Activated T-cell treated with anti-CD3 and anti-CD28 coated beads, Interleukin-2, amount 50 U/mL, for 4 hours (primary cell): ENCODE results near the gene MARCHF3. TPM values are rescaled to one million over a fixed set of nuclear protein-coding genes. Genes with fewer than 3 reads are reported as not detected.

Experiments
- ATAC-seq, 2 donors: fragments of 200-7000 bp; cut with Tn5 transposase; one replicate each; pipeline ENCODE4 v1.10.0; 2021
- DNase-seq: peaks from one replicate; pipeline ENCODE4 v3.0.0-alpha.2; 2020
- H3K27me3 Mint-ChIP-seq: one replicate; pipeline ENCODE4 v1.8.0; 2021; ENCODE audit warnings: low read depth, mixed read lengths
- H3K36me3 Mint-ChIP-seq: one replicate; pipeline ENCODE4 v1.8.0; 2022; ENCODE audit warnings: mixed read lengths; ENCODE audit not compliant: insufficient read depth
- H3K4me1 Mint-ChIP-seq: one replicate; pipeline ENCODE4 v1.8.0; 2021; ENCODE audit warnings: low read depth, mixed read lengths
- H3K4me3 Mint-ChIP-seq: one replicate; pipeline ENCODE4 v1.8.0; 2021; ENCODE audit warnings: mild to moderate bottlenecking, moderate library complexity, mixed read lengths
- H3K9me3 Mint-ChIP-seq: one replicate; pipeline ENCODE4 v1.8.0; 2021; ENCODE audit warnings: mixed read lengths
- total RNA-seq, 3 donors: library from RNA; stranded (reverse); gene quantifications; one replicate each; pipeline ENCODE4 v1.2.1, GENCODE V29; 2021

The MARCHF3 gene
- total RNA-seq, 3 donors from 2014 or later: 2.7 to 4.2 (median 3.3) TPM

DNA sequence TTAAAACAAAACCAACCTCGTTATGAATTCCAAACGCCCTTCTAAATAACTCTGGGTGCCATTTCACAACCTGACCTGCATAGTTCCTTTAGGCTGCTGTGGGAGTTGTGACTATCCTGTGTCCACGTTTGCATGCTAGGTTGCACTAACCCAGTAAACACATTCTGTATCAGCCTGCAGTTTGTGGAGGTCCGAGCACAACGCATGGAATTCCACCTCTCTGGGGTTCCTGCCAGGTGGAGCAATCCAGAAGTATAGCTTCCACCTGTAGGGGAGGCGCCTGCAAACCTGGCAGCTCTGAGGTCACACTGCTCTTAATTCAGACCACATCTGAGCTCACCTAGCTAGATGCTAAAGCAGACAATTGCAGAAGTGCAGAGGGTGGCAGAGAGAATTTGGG lies 57.2 kb downstream of the MARCHF3 start:
- H3K36me3 Mint-ChIP-seq: peaks cover 2% of the 10 kb centered on the region
- no peak for DNase-seq
- H3K4me1 Mint-ChIP-seq: peaks cover 39% of the 10 kb centered on the region
- peak overlapping the region; percentile 3 for H3K4me3 Mint-ChIP-seq
- peak in 1 of 2 donors; percentile 21 for ATAC-seq
- H3K9me3 Mint-ChIP-seq: no peaks in the 10 kb centered on the region
- no peaks in the 10 kb centered on the region for H3K27me3 Mint-ChIP-seq

DNA sequence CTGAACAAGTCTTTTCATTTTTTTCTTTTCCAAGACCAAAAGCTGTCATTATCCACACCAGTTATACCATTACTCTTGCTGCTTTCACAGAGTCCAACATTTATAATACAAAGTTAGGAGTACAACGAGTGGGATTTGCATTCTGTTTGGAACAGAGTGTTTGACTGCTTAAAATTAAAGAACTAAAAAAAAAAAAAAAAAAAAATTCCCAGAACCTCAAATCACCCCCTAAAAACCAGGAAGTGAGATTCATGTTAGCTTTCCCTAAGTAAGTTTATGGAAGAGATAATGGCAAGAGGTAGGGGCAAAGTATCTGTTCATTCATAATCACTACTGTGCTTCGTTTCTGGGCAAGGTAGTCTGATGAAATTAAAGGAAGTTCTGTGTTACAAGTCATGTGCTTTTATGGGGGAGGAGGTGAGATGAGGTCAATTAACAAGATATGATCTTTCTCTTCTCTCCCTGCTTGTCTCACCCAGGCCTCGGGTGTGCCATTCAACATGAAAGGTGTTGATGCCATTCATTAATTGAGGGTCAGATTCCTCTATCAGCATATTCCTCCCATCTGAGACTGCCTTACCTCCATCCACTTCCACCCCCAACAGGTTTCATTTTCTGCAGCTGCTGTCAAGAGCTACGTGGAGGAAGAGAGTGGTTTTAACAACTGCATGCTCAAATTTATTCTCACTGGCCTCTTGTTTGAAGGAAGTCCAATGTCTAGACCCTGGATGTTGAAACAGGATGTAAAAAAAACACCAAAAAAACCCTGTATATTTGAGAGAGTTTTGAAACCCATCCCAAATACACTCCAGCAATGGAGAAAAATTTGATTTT lies 58.1 kb downstream of the MARCHF3 start:
- H3K36me3 Mint-ChIP-seq: peaks cover 2% of the 10 kb centered on the region
- H3K4me1 Mint-ChIP-seq: peaks cover 39% of the 10 kb centered on the region
- H3K9me3 Mint-ChIP-seq: no peaks in the 10 kb centered on the region
- peak; percentile 65 to 70 for ATAC-seq
- peaks cover 3% of the 10 kb centered on the region for H3K27me3 Mint-ChIP-seq
- peak; percentile 5 for DNase-seq
- peak overlapping the region; percentile 69 for H3K4me3 Mint-ChIP-seq

DNA sequence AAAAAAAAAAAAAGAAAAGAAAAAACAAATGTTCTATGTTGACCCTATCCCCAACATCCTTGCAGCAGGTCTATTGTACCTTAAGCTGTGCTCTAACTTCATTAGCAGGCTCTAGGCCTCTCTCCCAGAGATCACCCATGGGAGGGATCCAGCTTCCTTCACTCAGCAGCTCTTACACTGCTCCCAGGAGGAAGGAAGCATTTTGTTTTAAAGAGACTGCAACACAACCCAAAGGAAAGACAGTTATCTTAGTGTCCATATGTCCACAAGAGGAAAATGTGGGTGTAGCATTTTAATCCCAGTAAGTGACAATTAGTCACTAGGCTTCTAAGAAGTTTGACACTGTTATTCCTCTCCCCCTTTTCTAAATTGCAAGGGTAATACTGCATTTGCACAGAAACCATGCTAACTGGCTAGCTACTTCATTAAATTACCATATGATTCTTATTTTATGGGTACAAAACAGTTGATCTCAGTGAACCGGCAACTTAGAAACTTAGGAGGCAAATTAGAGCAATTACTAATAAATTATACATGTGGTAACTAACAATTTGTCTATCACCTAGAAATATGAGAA lies 58.8 kb downstream of the MARCHF3 start:
- Mint-ChIP-seq H3K4me3 (no peak overlapping the region), H3K36me3 (peaks cover 2% of the 10 kb centered on the region), H3K27me3 (peaks cover 3% of the 10 kb centered on the region), H3K4me1 (peaks cover 36% of the 10 kb centered on the region), H3K9me3 (no peaks in the 10 kb centered on the region)
- ATAC-seq (no peak), DNase-seq (no peak)

DNA sequence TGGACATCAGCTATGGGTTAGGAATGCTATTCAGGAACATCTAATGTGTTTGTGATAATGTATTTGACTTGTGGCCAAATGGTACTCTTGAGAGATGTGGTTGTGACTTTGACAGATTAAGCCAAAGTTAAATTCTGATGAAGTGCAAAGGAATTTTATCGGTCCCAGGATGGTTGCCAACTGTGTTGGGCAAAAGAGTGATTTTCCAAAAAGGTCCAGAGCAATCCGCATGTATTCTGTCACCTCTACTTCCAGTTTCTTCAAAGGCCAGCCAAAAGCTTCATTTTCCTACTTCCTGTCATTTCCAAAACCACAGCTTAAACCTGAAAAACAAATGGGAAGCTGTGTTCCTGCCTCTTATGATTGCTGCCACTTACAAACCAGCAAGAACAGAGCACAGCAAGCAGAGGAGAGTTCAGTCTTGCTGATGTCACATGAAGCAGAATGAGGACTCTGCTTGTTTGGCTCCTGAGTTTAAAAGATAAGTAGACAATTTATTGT lies 59.8 kb downstream of the MARCHF3 start:
- DNase-seq (no peak), ATAC-seq (no peak)
- no peak overlapping the region for H3K4me3 Mint-ChIP-seq
- no peaks in the 10 kb centered on the region for H3K9me3 Mint-ChIP-seq
- peaks cover 2% of the 10 kb centered on the region for H3K36me3 Mint-ChIP-seq
- peaks cover 32% of the 10 kb centered on the region for H3K4me1 Mint-ChIP-seq
- H3K27me3 Mint-ChIP-seq: peaks cover 3% of the 10 kb centered on the region

DNA sequence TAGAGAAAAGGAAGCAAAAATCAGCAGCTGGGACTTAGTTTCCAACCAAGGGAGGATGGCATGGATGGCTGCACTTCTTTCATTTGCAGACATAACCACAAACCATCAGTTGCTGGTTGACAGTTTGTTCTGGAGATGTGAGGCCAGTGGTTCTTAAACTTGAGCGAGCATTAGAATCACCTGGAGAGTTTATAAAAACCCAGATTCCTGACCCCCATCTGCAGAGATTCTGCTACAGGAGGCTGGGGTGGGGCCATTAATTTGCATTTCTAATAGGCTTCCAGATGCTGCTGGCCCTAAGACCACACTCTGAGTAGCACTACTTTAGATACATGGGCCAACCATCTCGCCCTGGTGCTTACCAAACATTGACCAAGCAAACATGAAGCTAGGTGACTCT lies 60.8 kb downstream of the MARCHF3 start:
- peaks cover 32% of the 10 kb centered on the region for H3K4me1 Mint-ChIP-seq

DNA sequence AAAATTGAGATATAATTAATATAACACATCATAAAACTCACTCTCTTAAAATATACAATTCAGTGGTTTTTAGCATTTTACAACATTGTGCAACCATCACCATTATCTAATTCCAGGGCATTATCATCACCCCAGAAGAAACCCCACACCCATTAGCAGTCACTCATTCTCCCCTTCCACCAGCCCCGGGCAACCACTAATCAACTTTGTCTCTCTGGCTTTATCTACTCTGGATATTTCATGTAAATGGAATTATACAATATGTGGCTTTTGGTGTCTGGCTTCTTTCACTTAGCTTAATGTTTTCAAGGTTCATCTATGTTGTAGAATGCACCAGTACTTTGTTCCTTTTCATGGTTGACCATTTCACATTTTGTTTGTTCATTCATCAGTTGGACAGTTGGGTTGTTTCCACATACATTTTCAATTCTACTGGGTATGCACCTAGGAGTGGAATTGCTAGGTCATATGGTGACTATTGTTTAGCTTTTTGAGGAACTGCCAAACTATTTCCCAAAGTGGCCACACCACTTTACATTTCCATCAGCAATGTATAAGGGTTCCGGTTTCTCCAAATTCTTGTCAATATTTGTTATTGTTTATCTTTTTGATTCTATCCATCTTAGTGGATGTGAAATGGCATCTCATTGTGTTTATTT lies 62.4 kb downstream of the MARCHF3 start:
- ATAC-seq (no peak), DNase-seq (no peak)
- Mint-ChIP-seq H3K36me3 (peaks cover 2% of the 10 kb centered on the region), H3K27me3 (peaks cover 3% of the 10 kb centered on the region), H3K4me1 (peaks cover 23% of the 10 kb centered on the region), H3K9me3 (no peaks in the 10 kb centered on the region), H3K4me3 (no peak overlapping the region)

More for the DNA sequence above, 60.8 kb downstream of the MARCHF3 start:
- ATAC-seq: no peak
- H3K36me3 Mint-ChIP-seq: peaks cover 2% of the 10 kb centered on the region
- no peak overlapping the region for H3K4me3 Mint-ChIP-seq
- H3K9me3 Mint-ChIP-seq: no peaks in the 10 kb centered on the region
- DNase-seq: no peak
- peaks cover 3% of the 10 kb centered on the region for H3K27me3 Mint-ChIP-seq

DNA sequence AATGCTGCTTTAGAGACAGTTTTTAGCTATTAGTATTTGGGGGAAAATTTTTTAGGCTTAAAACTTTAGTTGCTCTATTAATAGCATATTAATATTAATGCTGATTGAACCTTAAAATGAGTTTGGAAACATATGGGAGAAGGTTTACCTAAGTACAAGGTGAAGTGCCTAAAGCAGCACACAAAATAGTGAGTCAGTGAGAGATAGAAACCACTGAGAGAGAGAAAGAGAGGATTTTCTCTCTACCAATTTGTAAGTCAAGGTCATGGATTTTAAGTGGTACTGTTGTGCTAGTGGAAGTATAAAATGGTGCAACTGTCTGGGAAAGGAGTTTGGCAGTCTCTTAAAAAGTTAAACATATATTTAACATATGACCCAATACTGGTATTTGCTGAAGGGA lies 64.9 kb downstream of the MARCHF3 start:
- H3K36me3 Mint-ChIP-seq: peaks cover 2% of the 10 kb centered on the region
- ATAC-seq: no peak
- no peaks in the 10 kb centered on the region for H3K9me3 Mint-ChIP-seq
- no peak overlapping the region for H3K4me3 Mint-ChIP-seq
- H3K4me1 Mint-ChIP-seq: peaks cover 4% of the 10 kb centered on the region
- H3K27me3 Mint-ChIP-seq: peaks cover 3% of the 10 kb centered on the region
- no peak for DNase-seq

DNA sequence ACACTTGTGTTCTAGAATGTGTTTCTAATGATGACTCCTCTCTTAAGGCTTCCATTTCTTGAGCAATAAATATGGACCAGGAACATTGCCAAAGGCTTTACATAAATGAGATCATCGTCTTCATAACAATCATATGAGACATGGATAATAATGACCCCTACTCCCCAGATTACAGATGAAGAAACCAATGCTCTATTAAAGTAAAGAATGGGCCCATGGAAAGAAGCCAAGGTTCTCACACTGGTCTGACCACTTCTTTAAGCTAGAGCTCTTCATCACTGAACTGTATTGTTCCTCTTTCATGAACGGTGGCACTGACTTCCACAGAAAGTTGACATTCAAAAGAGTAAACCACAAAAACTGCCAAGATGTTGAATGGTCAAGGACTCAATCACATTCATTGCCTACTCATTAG lies 65.3 kb downstream of the MARCHF3 start:
- DNase-seq: no peak
- H3K27me3 Mint-ChIP-seq: peaks cover 3% of the 10 kb centered on the region
- ATAC-seq: no peak
- H3K9me3 Mint-ChIP-seq: no peaks in the 10 kb centered on the region
- no peaks in the 10 kb centered on the region for H3K36me3 Mint-ChIP-seq
- peaks cover 2% of the 10 kb centered on the region for H3K4me1 Mint-ChIP-seq
- no peak overlapping the region for H3K4me3 Mint-ChIP-seq

DNA sequence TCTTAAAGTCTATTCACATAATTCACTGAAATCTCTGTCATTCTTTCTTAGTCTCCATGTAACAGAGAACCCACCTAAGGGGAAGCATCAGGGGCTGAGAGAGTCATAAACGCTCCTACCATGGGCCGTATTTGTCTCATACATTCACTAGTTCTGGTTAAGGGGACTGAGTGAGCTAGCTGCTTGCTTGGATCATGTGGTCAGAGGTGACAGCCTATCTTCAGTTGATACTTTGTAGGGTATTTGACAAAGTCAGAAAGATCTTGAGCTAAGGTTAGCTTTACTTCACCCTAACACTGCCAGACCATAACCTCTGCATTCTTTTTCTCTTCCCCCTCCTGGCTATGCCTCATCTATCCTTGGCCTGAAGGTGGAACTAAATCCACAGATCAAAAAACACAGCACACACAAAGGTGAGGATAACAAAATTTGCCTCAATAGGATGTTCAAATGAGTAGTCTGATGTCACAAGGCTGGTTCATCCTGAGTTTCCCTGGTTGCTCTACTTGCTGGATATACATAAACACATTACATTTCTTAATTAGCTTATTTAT lies 66.5 kb downstream of the MARCHF3 start:
- H3K9me3 Mint-ChIP-seq: no peaks in the 10 kb centered on the region
- ATAC-seq: no peak
- H3K36me3 Mint-ChIP-seq: no peaks in the 10 kb centered on the region
- peaks cover 3% of the 10 kb centered on the region for H3K27me3 Mint-ChIP-seq
- no peak for DNase-seq
- no peak overlapping the region for H3K4me3 Mint-ChIP-seq
- peaks cover 2% of the 10 kb centered on the region for H3K4me1 Mint-ChIP-seq

DNA sequence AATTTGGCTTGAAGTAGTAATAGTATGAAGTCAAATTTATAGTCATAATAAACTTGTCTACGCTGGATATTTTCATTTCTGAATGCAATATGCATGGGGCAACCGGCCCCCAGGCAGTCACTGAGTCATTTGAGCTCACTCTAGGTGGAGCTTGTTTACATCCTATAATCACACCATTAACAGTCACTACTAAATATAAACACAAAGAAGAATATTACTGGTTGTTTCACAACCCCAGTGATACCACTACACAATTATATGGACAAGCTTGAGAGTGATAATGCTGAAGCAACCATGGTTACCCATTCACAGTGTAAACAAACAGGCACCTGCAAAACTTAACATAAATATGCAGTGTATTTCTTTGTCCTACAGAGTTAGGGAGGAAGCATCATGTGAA lies 68.7 kb downstream of the MARCHF3 start:
- ATAC-seq (no peak), DNase-seq (no peak)
- Mint-ChIP-seq H3K9me3 (no peaks in the 10 kb centered on the region), H3K4me3 (no peak overlapping the region), H3K36me3 (no peaks in the 10 kb centered on the region), H3K4me1 (peaks cover 2% of the 10 kb centered on the region), H3K27me3 (no peaks in the 10 kb centered on the region)

DNA sequence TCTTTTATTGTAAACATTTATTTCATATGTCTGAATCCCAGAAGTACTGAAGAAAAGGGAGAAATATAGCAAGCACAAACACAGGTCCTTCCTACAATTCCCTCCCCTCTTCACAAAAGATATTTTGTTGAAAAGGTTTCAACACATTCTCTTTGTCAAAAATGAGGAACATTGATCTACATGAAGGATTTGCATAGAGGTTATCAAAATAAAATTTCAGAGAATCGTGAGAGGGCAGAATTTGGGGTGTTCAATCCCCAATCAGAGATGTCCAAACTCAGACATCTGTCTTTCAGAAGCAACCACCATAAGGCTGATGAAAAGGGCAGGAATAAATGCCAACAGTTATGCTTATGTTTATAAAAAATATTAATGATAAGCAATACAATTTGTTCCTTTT lies 69.2 kb downstream of the MARCHF3 start:
- Mint-ChIP-seq H3K4me3 (no peak overlapping the region), H3K36me3 (no peaks in the 10 kb centered on the region), H3K27me3 (no peaks in the 10 kb centered on the region), H3K4me1 (peaks cover 2% of the 10 kb centered on the region), H3K9me3 (no peaks in the 10 kb centered on the region)
- no peak for DNase-seq
- no peak for ATAC-seq

DNA sequence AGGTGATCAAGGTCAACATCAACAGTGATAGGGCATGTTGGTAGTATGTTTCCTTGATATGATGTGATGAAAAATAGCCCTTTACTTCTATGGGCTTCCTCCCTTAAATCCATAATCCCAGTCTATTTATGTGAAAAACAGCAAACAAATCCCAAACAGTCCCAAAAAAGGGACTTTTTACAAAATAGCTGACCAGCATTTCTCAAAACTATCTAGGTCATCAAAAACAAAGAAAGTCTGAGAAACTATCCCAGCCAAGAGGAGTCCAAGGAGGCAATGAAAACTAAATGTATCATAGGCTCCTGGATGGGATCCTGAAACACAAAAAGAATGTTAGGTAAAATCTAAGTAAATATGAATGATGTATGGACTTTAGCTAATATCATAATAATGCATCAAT lies 71.2 kb downstream of the MARCHF3 start:
- no peak overlapping the region for H3K4me3 Mint-ChIP-seq

DNA sequence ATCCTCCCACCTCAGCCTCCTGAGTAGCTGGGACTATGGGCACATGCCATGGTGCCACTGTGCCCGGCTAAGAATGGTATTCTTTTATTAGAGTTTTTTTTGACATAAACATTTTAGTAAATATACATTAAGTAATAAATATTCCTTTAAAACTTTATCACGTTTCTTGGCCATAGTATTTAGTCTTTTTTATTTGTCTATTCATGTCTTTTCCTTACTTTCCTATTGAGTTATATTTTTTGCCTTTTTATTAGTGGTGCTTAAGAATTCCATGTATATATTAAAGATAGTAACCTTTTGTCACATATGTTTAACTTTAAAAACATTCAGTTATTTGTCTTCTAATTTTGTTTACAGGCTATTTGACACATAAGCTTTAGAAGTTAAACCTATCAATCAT lies 73.4 kb downstream of the MARCHF3 start:
- no peak for DNase-seq
- no peak for ATAC-seq
- Mint-ChIP-seq H3K27me3 (no peaks in the 10 kb centered on the region), H3K4me1 (no peaks in the 10 kb centered on the region), H3K9me3 (no peaks in the 10 kb centered on the region), H3K4me3 (no peak overlapping the region), H3K36me3 (no peaks in the 10 kb centered on the region)

More for the DNA sequence above, 71.2 kb downstream of the MARCHF3 start:
- Mint-ChIP-seq H3K27me3 (no peaks in the 10 kb centered on the region), H3K4me1 (no peaks in the 10 kb centered on the region), H3K36me3 (no peaks in the 10 kb centered on the region), H3K9me3 (no peaks in the 10 kb centered on the region)
- DNase-seq (no peak), ATAC-seq (no peak)

DNA sequence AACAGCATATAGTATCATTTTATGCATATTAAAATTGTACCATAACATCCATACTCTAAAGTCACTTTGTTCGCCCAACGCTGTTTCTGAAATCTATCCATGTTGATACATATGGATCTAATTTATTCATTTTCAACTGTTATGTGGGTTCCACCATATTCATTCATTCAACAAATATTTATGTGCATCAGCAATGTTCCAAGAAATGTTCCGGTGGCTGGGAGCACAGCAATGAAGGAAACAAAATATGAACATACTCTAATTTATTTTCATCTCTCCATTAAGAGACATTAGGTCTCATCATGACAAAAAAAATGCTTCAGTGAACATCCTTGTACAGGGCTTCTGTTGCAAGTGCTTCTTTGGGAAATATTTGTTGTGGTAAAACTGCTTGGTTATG lies 75.4 kb downstream of the MARCHF3 start:
- no peak for DNase-seq

More for the DNA sequence above, 75.4 kb downstream of the MARCHF3 start:
- Mint-ChIP-seq H3K27me3 (no peaks in the 10 kb centered on the region), H3K4me1 (no peaks in the 10 kb centered on the region), H3K4me3 (no peak overlapping the region), H3K36me3 (no peaks in the 10 kb centered on the region), H3K9me3 (no peaks in the 10 kb centered on the region)
- no peak for ATAC-seq
